MM.1S (cell line): ENCODE results near the gene PTPRR.

ENCODE experiments used
- CTCF ChIP-seq: fragments of 300-600 bp; sonication (generic); IDR thresholded peaks from 2 replicates; pipeline ENCODE4 v1.5.1; 2016; ENCODE audit warnings: antibody characterized with exemption, low read length, mixed read lengths
- EZH2 ChIP-seq: fragments of 300-600 bp; sonication (generic); optimal IDR thresholded peaks from 2 replicates; pipeline ENCODE3; 2017; ENCODE audit warnings: low read depth, mild to moderate bottlenecking, antibody characterized with exemption, low read length, mixed read lengths

GRCh38 chr12:70849265-70849960, 71.1 kb downstream of the PTPRR start:
- peak; percentile 54 for TF ChIP-seq CTCF
- TF ChIP-seq EZH2, result no peak
